ENCODE measurements around the gene ZBTB20.

Gene ZBTB20

DNA sequence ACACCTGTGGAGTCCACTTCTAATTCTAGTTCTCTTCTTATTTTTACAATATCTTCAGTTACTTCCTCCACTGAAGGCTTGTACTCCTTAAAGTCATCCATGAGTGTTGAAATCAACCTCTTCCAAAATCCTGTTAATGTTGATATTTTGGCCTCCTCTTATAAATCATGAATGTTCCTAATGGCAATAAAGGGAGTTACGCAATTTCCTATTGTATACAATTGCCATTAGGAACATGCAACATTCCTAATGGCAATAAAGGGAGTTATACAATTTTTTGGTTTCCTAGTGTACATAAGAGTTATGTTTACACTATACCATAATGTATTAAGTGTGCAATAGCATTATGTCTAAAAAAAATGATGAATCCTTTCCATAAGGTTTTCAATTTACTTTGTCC, 862.4 kb downstream of the ZBTB20 start:
- no peak for DNase-seq (ENCODE audit: low read depth)
